A549 (cell line): Measurements from ENCODE around the gene NASP. TPM values are rescaled to one million over a fixed set of nuclear protein-coding genes. Genes with fewer than 3 reads are reported as not detected.
A peak's percentile ranks its signal among the peaks of the same experiment; 100 is the strongest.

Experiments
- ATAC-seq, 2 experiments: fragments of 200-7000 bp in 1 of 2; fragments of >200 bp in 1 of 2; cut with Nextera tagmentation in 1 of 2; cut with Tn5 transposase in 1 of 2; 3 replicates each; pipeline versions ENCODE4 v1.8.0 to v1.9.1; 2018 to 2020; ENCODE audit warnings: mild to moderate bottlenecking in 1 of 2, moderate library complexity in 1 of 2
- CTCF ChIA-PET: fragments of 300-600 bp; sonication (Branson Sonifier 250); formaldehyde crosslinking; extraction: SDS; loops from one replicate; lab custom pipeline; 2021; ENCODE audit warnings: antibody characterized with exemption, inconsistent platforms; lab: Yijun Ruan, JAX
- POLR2A ChIA-PET: fragments of 350-600 bp; formaldehyde crosslinking; extraction: SDS; loops from one replicate; lab custom pipeline; 2021; ENCODE audit warnings: antibody characterized with exemption, inconsistent platforms; lab: Yijun Ruan, JAX
- DNase-seq, 2 experiments: peaks; one replicate each; pipeline versions ENCODE4 v3.0.0 to v3.0.0-alpha.2; 2011 to 2016; ENCODE audit warnings: low read depth in 1 of 2, low spot score in 1 of 2
- FAIRE-seq: peaks from 2 replicates; lab custom pipeline; 2011; peaks lifted over from hg19 to GRCh38; lab: Jason Lieb, UNC
- H3K27ac ChIP-seq, 2 experiments: fragments of >200 bp; sonication (Bioruptor Twin); formaldehyde crosslinking; 3 replicates each; pipeline ENCODE4 v1.5.1; 2016 to 2017
- H3K4me1 ChIP-seq: fragments of >200 bp; sonication (Bioruptor Twin); formaldehyde crosslinking; 3 replicates; pipeline ENCODE4 v1.6.1; 2016
- H3K4me2 ChIP-seq: fragments of >200 bp; sonication (Bioruptor Twin); formaldehyde crosslinking; 3 replicates; pipeline ENCODE4 v1.6.1; 2016
- H3K4me3 ChIP-seq: fragments of >200 bp; sonication (Bioruptor Twin); formaldehyde crosslinking; 3 replicates; pipeline ENCODE4 v1.5.1; 2016
- H3K9me3 ChIP-seq: fragments of >200 bp; sonication (Bioruptor Twin); formaldehyde crosslinking; 3 replicates; pipeline ENCODE4 v1.6.1; 2016
- BCL3 ChIP-seq: fragments of >200 bp; sonication (Bioruptor Twin); formaldehyde crosslinking; IDR thresholded peaks from 3 replicates; pipeline ENCODE4 v1.6.1; 2016
- CHD2 ChIP-seq: fragments of 150-350 bp; IDR thresholded peaks from 2 replicates; pipeline ENCODE4 v1.6.1; 2014; ENCODE audit warnings: low read length; ENCODE audit not compliant: partially characterized antibody
- E2F6 ChIP-seq: IDR thresholded peaks from 2 replicates; pipeline ENCODE4 v1.6.1; 2012; ENCODE audit warnings: low read depth, borderline replicate concordance
- FOSB ChIP-seq: fragments of 250-450 bp; sonication (Bioruptor Pico); IDR thresholded peaks from 2 replicates; pipeline ENCODE4 v1.5.0; 2020; ENCODE audit warnings: mild to moderate bottlenecking, moderate library complexity
- FOXS1 ChIP-seq: fragments of 250-450 bp; sonication (Bioruptor Pico); IDR thresholded peaks from 2 replicates; pipeline ENCODE4 v1.5.0; 2020; ENCODE audit warnings: mild to moderate bottlenecking, moderate library complexity
- HES2 ChIP-seq: fragments of >200 bp; sonication (Bioruptor Twin); formaldehyde crosslinking; IDR thresholded peaks from 2 replicates; pipeline ENCODE4 v1.6.1; 2016
- HOXA7 ChIP-seq: fragments of 250-450 bp; sonication (Bioruptor Pico); IDR thresholded peaks from 2 replicates; pipeline ENCODE4 v1.5.0; 2020; ENCODE audit warnings: mild to moderate bottlenecking, moderate library complexity
- MAZ ChIP-seq: fragments of 150-350 bp; IDR thresholded peaks from 2 replicates; pipeline ENCODE4 v1.6.1; 2014; ENCODE audit warnings: antibody characterized with exemption, low read depth, low read length, borderline replicate concordance
- NFE2L2 ChIP-seq: fragments of 150-350 bp; conservative IDR thresholded peaks from 2 replicates; pipeline ENCODE4 v1.6.1; 2014; ENCODE audit warnings: low read length
- NR3C1 ChIP-seq: fragments of >200 bp; sonication (Bioruptor Twin); formaldehyde crosslinking; IDR thresholded peaks from 3 replicates; pipeline ENCODE4 v1.6.1; 2017
- PHF8 ChIP-seq: fragments of 200-600 bp; sonication (generic); IDR thresholded peaks from 2 replicates; pipeline ENCODE4 v1.6.1; 2016; ENCODE audit warnings: low read depth, mild to moderate bottlenecking, antibody characterized with exemption, moderate library complexity, borderline replicate concordance
- POLR2AphosphoS2 ChIP-seq: conservative IDR thresholded peaks from 2 replicates; pipeline ENCODE4 v1.6.1; 2012; ENCODE audit warnings: low read length, improper control_type of control experiment, inconsistent platforms
- RAD21 ChIP-seq, 2 experiments: fragments of >200 bp in 1 of 2; sonication (Bioruptor Twin) in 1 of 2; formaldehyde crosslinking in 1 of 2; IDR thresholded peaks in 1 of 2; conservative IDR thresholded peaks in 1 of 2; 2 replicates in 1 of 2; 3 replicates in 1 of 2; pipeline ENCODE4 v1.6.1; 2012 to 2018; ENCODE audit warnings: inconsistent platforms in 1 of 2
- RFX5 ChIP-seq: fragments of 450-650 bp; IDR thresholded peaks from 2 replicates; pipeline ENCODE4 v1.7.1; 2014; ENCODE audit warnings: antibody characterized with exemption, mild to moderate bottlenecking, moderate library complexity
- SREBF2 ChIP-seq: fragments of 450-650 bp; IDR thresholded peaks from 2 replicates; pipeline ENCODE4 v1.6.1; 2014; ENCODE audit warnings: mild to moderate bottlenecking, moderate library complexity
- TP53 ChIP-seq: fragments of 250-450 bp; sonication (Bioruptor Pico); IDR thresholded peaks from 2 replicates; pipeline ENCODE4 v1.5.0; 2021; ENCODE audit warnings: mild to moderate bottlenecking, moderate library complexity
- USF2 ChIP-seq: fragments of 450-650 bp; IDR thresholded peaks from 2 replicates; pipeline ENCODE4 v1.6.1; 2014; ENCODE audit warnings: antibody characterized with exemption
- ZC3H11A ChIP-seq: fragments of 450-650 bp; IDR thresholded peaks from 2 replicates; pipeline ENCODE4 v1.6.1; 2014; ENCODE audit warnings: antibody characterized with exemption, mild to moderate bottlenecking
- ZFP36 ChIP-seq: fragments of 450-650 bp; IDR thresholded peaks from 2 replicates; pipeline ENCODE4 v1.6.1; 2014; ENCODE audit warnings: borderline replicate concordance; ENCODE audit not compliant: partially characterized antibody
- ZNF302 ChIP-seq: fragments of 250-450 bp; sonication (Bioruptor Pico); IDR thresholded peaks from 2 replicates; pipeline ENCODE4 v1.9.0; 2021; ENCODE audit warnings: inconsistent platforms, mild to moderate bottlenecking, moderate library complexity
- WGBS: methylation state at CpG from one replicate; pipeline ENCODE4 v1.1.6; 2017; ENCODE audit errors: missing lambda C conversion rate; 5-methylcytosine and 5-hydroxymethylcytosine counted together
- polyA plus RNA-seq, 4 experiments: library from polyadenylated mRNA; depleted of rRNA in 3 of 4; stranded (reverse); fragments of >200 nt; fragmentation: RNase III in 1 of 4; extraction: RNeasy Plus Mini Kit Qiagen cat#74134 plus additional on column Dnase treatment in 1 of 4; gene quantifications; 2 replicates in 3 of 4; 3 replicates in 1 of 4; pipeline ENCODE4 v1.2.3, GENCODE V29; 2011 to 2017

The NASP gene
- polyA plus RNA-seq, 2 of the 4 experiments (the other 2 are of a cell fraction) = 139 to 272 TPM

GRCh38 chr1:45607404-45608074 is 23.7 kb downstream of the NASP start:
- WGBS = 74% methylated on average over 6 of the region's 6 CpGs
- CTCF ChIA-PET = no interaction called here
- H3K27ac ChIP-seq = no peak overlapping the region
- H3K9me3 ChIP-seq = no peaks in the 10 kb centered on the region
- ATAC-seq (no peak), DNase-seq (no peak), FAIRE-seq (no peak)
- no peak overlapping the region for H3K4me3 ChIP-seq
- H3K4me1 ChIP-seq = no peaks in the 10 kb centered on the region
- POLR2A ChIA-PET = no interaction called here
- H3K4me2 ChIP-seq = no peak overlapping the region
- no peak for TF ChIP-seq MAZ
- no peak for TF ChIP-seq E2F6
- no peak for TF ChIP-seq HOXA7
- no peak for TF ChIP-seq NR3C1
- TF ChIP-seq FOXS1 = no peak
- TF ChIP-seq BCL3 = no peak
- no peak for TF ChIP-seq PHF8
- TF ChIP-seq, all 56 proteins: peak for 0

- DNase-seq = no peak
- no peak for FAIRE-seq
- CTCF ChIA-PET = no interaction called here
- TF ChIP-seq FOSB (CRISPR knock-in tag) (no peak), ZNF302 (CRISPR knock-in tag) (no peak), NFE2L2 (no peak), TP53 (no peak), ZFP36 (no peak), SREBF2 (no peak)
- no peaks in the 10 kb centered on the region for H3K9me3 ChIP-seq
- ATAC-seq = no peak
- POLR2A ChIA-PET = no interaction called here
- H3K4me3 ChIP-seq = no peak overlapping the region
- no peaks in the 10 kb centered on the region for H3K4me1 ChIP-seq
- no peak overlapping the region for H3K27ac ChIP-seq
- no peak overlapping the region for H3K4me2 ChIP-seq
- 89% methylated on average over 5 of the region's 5 CpGs for WGBS
These were observed 24.6 kb downstream of the NASP start for GRCh38 chr1:45608175-45609156.

GRCh38 chr1:45610589-45611226 is 26.9 kb downstream of the NASP start:
- Histone ChIP-seq H3K27ac (no peak overlapping the region), H3K4me1 (no peaks in the 10 kb centered on the region), H3K4me3 (no peak overlapping the region), H3K4me2 (no peak overlapping the region), H3K9me3 (no peaks in the 10 kb centered on the region)
- WGBS = 94% methylated on average over 10 of the region's 10 CpGs
- ChIA-PET CTCF (no interaction called here), POLR2A (no interaction called here)
- ATAC-seq = no peak
- FAIRE-seq = no peak
- DNase-seq = no peak
- no peak for TF ChIP-seq CHD2
- no peak for TF ChIP-seq RAD21 (conservative IDR thresholded peaks at IDR 0.05 in 1 of 2, IDR thresholded peaks at IDR 0.05 in 1 of 2)
- TF ChIP-seq RFX5 = no peak
- no peak for TF ChIP-seq ZFP36
- TF ChIP-seq POLR2AphosphoS2 = peak; percentile 63; the same call in 1 of the 2 replicates
- TF ChIP-seq MAZ = no peak
- no peak for TF ChIP-seq HES2
- TF ChIP-seq USF2 = no peak
- TF ChIP-seq ZC3H11A = no peak
- TF ChIP-seq, all 56 proteins: peak for 1
